Endothelial cell of umbilical vein (primary cell): ENCODE results near the gene ZDHHC7. TPM values are rescaled to one million over a fixed set of nuclear protein-coding genes. Genes with fewer than 3 reads are reported as not detected.

Source experiments
- BruUV-seq: library from RNA; stranded (reverse); fragments of 400-500 nt; replicated peaks from 2 replicates; lab custom pipeline; 2021; lab: Mats Ljungman, UMichigan
- CTCF ChIA-PET: fragments of 300-600, 350-600 bp; sonication (Branson Sonifier 250); formaldehyde crosslinking; loops from one replicate; lab custom pipeline; 2021; ENCODE audit warnings: antibody characterized with exemption, inconsistent platforms; lab: Charles Lee
- POLR2A ChIA-PET: fragments of 300-600, 350-600 bp; sonication (Branson Sonifier 250); formaldehyde crosslinking; loops from one replicate; lab custom pipeline; 2021; ENCODE audit warnings: antibody characterized with exemption, inconsistent platforms; lab: Charles Lee
- DNase-seq: peaks from one replicate; pipeline ENCODE4 v3.0.0-alpha.2; 2011; ENCODE audit warnings: low read depth, low spot score
- FAIRE-seq: peaks from 2 replicates; lab custom pipeline; 2011; peaks lifted over from hg19 to GRCh38; lab: Jason Lieb, UNC
- H2AFZ ChIP-seq: 2 replicates; pipeline ENCODE4 v1.6.0; 2012; ENCODE audit warnings: low read depth, low read length, control low read depth, inconsistent platforms
- H3K27ac ChIP-seq: 2 replicates; pipeline ENCODE4 v1.5.1; 2011; ENCODE audit warnings: low read depth, mild to moderate bottlenecking, control low read depth, low read length, moderate library complexity; ENCODE audit not compliant: insufficient read depth
- H3K27me3 ChIP-seq, 2 experiments: 2 replicates each; pipeline versions ENCODE4 v1.6.0 to v1.6.1; 2011; ENCODE audit warnings: low read length in 2 of 2, mixed read lengths in 1 of 2; ENCODE audit not compliant: control insufficient read depth in 2 of 2, insufficient read depth in 2 of 2
- H3K36me3 ChIP-seq, 2 experiments: 2 replicates in 1 of 2; 3 replicates in 1 of 2; pipeline ENCODE4 v1.5.1; 2011; ENCODE audit warnings: low read length in 2 of 2, mild to moderate bottlenecking in 1 of 2, moderate library complexity in 1 of 2; ENCODE audit not compliant: control insufficient read depth in 2 of 2, insufficient read depth in 2 of 2; ENCODE audit errors: extremely low read depth in 1 of 2
- H3K4me1 ChIP-seq: 3 replicates; pipeline ENCODE4 v1.5.1; 2011; ENCODE audit warnings: mild to moderate bottlenecking, low read length; ENCODE audit not compliant: control insufficient read depth, insufficient read depth; ENCODE audit errors: extremely low read depth
- H3K4me2 ChIP-seq: 2 replicates; pipeline ENCODE4 v1.6.1; 2011; ENCODE audit warnings: low read length, control low read depth, mixed read lengths; ENCODE audit not compliant: insufficient read depth
- H3K4me3 ChIP-seq, 3 experiments: fragments of 200-600 bp in 1 of 3; sonication (generic), shearing (Covaris generic) in 1 of 3; replicated peaks in 1 of 3; 2 replicates each; pipeline ENCODE4 v1.5.1; 2011 to 2016; ENCODE audit warnings: control low read depth in 3 of 3, low read length in 3 of 3, mild to moderate bottlenecking in 2 of 3, inconsistent platforms in 1 of 3, low read depth in 1 of 3, moderate library complexity in 1 of 3; ENCODE audit not compliant: insufficient read depth in 1 of 3
- H3K79me2 ChIP-seq: 2 replicates; pipeline ENCODE4 v1.6.0; 2012; ENCODE audit warnings: low read length, inconsistent platforms; ENCODE audit not compliant: control insufficient read depth, insufficient read depth
- H3K9ac ChIP-seq: replicated peaks from 2 replicates; pipeline ENCODE3; 2011; ENCODE audit warnings: low read length, control low read depth; ENCODE audit not compliant: insufficient read depth; ENCODE audit errors: extremely low read depth
- H3K9me1 ChIP-seq: replicated peaks from 3 replicates; pipeline ENCODE4 v1.6.0; 2011; ENCODE audit warnings: mild to moderate bottlenecking, low read length; ENCODE audit not compliant: control insufficient read depth, insufficient read depth; ENCODE audit errors: extremely low read depth
- H3K9me3 ChIP-seq: replicated peaks from 2 replicates; pipeline ENCODE4 v1.5.1; 2012; ENCODE audit warnings: low read length, inconsistent platforms; ENCODE audit not compliant: control insufficient read depth, insufficient read depth
- H4K20me1 ChIP-seq: replicated peaks from 2 replicates; pipeline ENCODE3; 2011; ENCODE audit warnings: mild to moderate bottlenecking, low read length; ENCODE audit not compliant: control insufficient read depth, insufficient read depth; ENCODE audit errors: extremely low read depth
- FOS ChIP-seq: IDR thresholded peaks from 2 replicates; pipeline ENCODE4 v1.6.1; 2011; ENCODE audit warnings: mild to moderate bottlenecking, low read length, moderate library complexity, borderline replicate concordance; ENCODE audit not compliant: insufficient read depth
- JUN ChIP-seq: IDR thresholded peaks from 2 replicates; pipeline ENCODE4 v1.6.1; 2011; ENCODE audit warnings: borderline replicate concordance, low read depth; ENCODE audit not compliant: insufficient read length, insufficient read depth
- dilution Hi-C: fragments of 300-500 bp; cut with MboI; formaldehyde crosslinking; loops from one replicate; pipeline ENCODE4 v1.15.0; 2019; ENCODE audit warnings: low sequenced_read_pairs; ENCODE audit not compliant: extremely low pct_ligation_motif_present
- intact Hi-C: fragments of 100-400 bp; cut with micrococcal nuclease; formaldehyde crosslinking; loops from one replicate; pipeline ENCODE4 v1.10.0; 2022
- polyA plus RNA-seq, 4 experiments: library from polyadenylated mRNA; depleted of rRNA in 3 of 4; stranded (reverse) in 3 of 4; unstranded in 1 of 4; fragments of >200 nt; gene quantifications; 2 replicates each; pipeline versions ENCODE4 v1.2.1 to v1.2.3, GENCODE V29; 2011 to 2012; ENCODE audit warnings: missing spikeins in 1 of 4
- total RNA-seq: library from RNA; stranded (reverse); gene quantifications from 2 replicates; pipeline ENCODE4 v1.2.3, GENCODE V29; 2021
- TF ChIP-seq, protein P1 (sequence below), 2 donors: IDR thresholded peaks; 1 replicate in 1 of 2; 2 replicates in 1 of 2; pipeline ENCODE4 v1.5.1; 2011; ENCODE audit warnings: low read length in 2 of 2, mild to moderate bottlenecking in 2 of 2, moderate library complexity in 2 of 2, control low read depth in 1 of 2, inconsistent platforms in 1 of 2, low read depth in 1 of 2; ENCODE audit not compliant: insufficient read depth in 1 of 2; ENCODE audit errors: extremely low read depth in 1 of 2

The ZDHHC7 gene
- total and polyA plus RNA-seq, 2 donors (not counting 3 experiments of a cell fraction or from before 2014, with no cell fraction given): 44.1 to 46.2 TPM

- no peaks in the 10 kb centered on the region for H3K36me3 ChIP-seq
- DNase-seq (peak; percentile 84), FAIRE-seq (peak; percentile 76)
- no peaks in the 10 kb centered on the region for H4K20me1 ChIP-seq
- H3K4me2 ChIP-seq: peak overlapping the region; percentile 69
- no peaks in the 10 kb centered on the region for H3K9me1 ChIP-seq
- ChIA-PET CTCF (interaction anchor here (0.8 to 3.6 kb wide), 4 partner anchors 16 to 58 kb away, joined by 3 to 32 read pairs (median 7); partner anchors contain the start of gene ZDHHC7), POLR2A (interaction anchor here (0.6 kb wide), 1 partner anchor 359 kb away, joined by 4 read pairs; no protein-coding TSS in a partner anchor)
- no peak overlapping the region for H3K27ac ChIP-seq
- H3K79me2 ChIP-seq: no peaks in the 10 kb centered on the region
- intact Hi-C loops (loop anchor here (5.0 kb wide), 1 partner anchor 58 kb away; no protein-coding TSS in a partner anchor), dilution Hi-C loops (no loop called here)
- no peaks in the 10 kb centered on the region for H3K27me3 ChIP-seq
- peak overlapping the region in 1 of 3 experiments; percentile 9 for H3K4me3 ChIP-seq
- H3K9me3 ChIP-seq: no peaks in the 10 kb centered on the region
- peak overlapping the region; percentile 9 for H2AFZ ChIP-seq
- H3K9ac ChIP-seq: no peak overlapping the region
- peak; percentile 16 for TF ChIP-seq FOS
- TF ChIP-seq JUN: no peak
- TF ChIP-seq, protein P1, sequence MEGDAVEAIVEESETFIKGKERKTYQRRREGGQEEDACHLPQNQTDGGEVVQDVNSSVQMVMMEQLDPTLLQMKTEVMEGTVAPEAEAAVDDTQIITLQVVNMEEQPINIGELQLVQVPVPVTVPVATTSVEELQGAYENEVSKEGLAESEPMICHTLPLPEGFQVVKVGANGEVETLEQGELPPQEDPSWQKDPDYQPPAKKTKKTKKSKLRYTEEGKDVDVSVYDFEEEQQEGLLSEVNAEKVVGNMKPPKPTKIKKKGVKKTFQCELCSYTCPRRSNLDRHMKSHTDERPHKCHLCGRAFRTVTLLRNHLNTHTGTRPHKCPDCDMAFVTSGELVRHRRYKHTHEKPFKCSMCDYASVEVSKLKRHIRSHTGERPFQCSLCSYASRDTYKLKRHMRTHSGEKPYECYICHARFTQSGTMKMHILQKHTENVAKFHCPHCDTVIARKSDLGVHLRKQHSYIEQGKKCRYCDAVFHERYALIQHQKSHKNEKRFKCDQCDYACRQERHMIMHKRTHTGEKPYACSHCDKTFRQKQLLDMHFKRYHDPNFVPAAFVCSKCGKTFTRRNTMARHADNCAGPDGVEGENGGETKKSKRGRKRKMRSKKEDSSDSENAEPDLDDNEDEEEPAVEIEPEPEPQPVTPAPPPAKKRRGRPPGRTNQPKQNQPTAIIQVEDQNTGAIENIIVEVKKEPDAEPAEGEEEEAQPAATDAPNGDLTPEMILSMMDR (IDR thresholded peaks at IDR 0.05; ENCODE audit: extremely low read depth in 1 of 2, insufficient read depth in 1 of 2, low read depth in 1 of 2, low read length in 2 of 2): no peak
- peaks cover 24% of the 10 kb centered on the region for H3K4me1 ChIP-seq
- no TSS peak for BruUV-seq
Observed at GRCh38 chr16:85028685-85029407, 17.5 kb upstream of the ZDHHC7 start.
